Mesothelial cell of epicardium (in vitro differentiated cells): ENCODE results near the gene PTPRT. TPM values are rescaled to one million over a fixed set of nuclear protein-coding genes. Genes with fewer than 3 reads are reported as not detected.

ENCODE experiments used
- DNase-seq, 2 experiments: peaks; one replicate each; pipeline ENCODE4 v3.0.0; 2021; ENCODE audit warnings: low spot score in 2 of 2; ENCODE audit not compliant: unreplicated experiment in 2 of 2
- H3K27ac Mint-ChIP-seq: 2 replicates; pipeline ENCODE4 v1.8.0; 2021; ENCODE audit warnings: mixed read lengths
- H3K27me3 Mint-ChIP-seq: 2 replicates; pipeline ENCODE4 v1.8.0; 2021; ENCODE audit warnings: low read depth, mixed read lengths
- H3K36me3 Mint-ChIP-seq: 2 replicates; pipeline ENCODE4 v1.8.0; 2021; ENCODE audit warnings: mixed read lengths
- H3K4me1 Mint-ChIP-seq: 2 replicates; pipeline ENCODE4 v1.8.0; 2021; ENCODE audit warnings: mixed read lengths
- H3K4me3 Mint-ChIP-seq: 2 replicates; pipeline ENCODE4 v1.8.0; 2021; ENCODE audit warnings: mild to moderate bottlenecking, moderate library complexity, mixed read lengths
- H3K9me3 Mint-ChIP-seq: 2 replicates; pipeline ENCODE4 v1.8.0; 2021; ENCODE audit warnings: mixed read lengths
- CTCF ChIP-seq: fragments of 200-600 bp; sonication (generic); IDR thresholded peaks from one replicate; pipeline ENCODE4 v1.5.0; 2021; ENCODE audit warnings: antibody characterized with exemption; ENCODE audit not compliant: unreplicated experiment
- total RNA-seq: library from RNA; stranded (reverse); gene quantifications from 3 replicates; pipeline ENCODE4 v1.2.1, GENCODE V29; 2021

The PTPRT gene
- total RNA-seq, 1 donor from 2014 or later: 0.80 TPM

GRCh38 chr20:43095034-43095433 lies 94.7 kb downstream of the PTPRT start:
- TF ChIP-seq CTCF: no peak
- H3K27me3 Mint-ChIP-seq: no peaks in the 10 kb centered on the region
- H3K9me3 Mint-ChIP-seq: peaks cover 29% of the 10 kb centered on the region
- no peak for DNase-seq
- no peaks in the 10 kb centered on the region for H3K36me3 Mint-ChIP-seq
- no peak overlapping the region for H3K27ac Mint-ChIP-seq
- H3K4me3 Mint-ChIP-seq: no peak overlapping the region
- H3K4me1 Mint-ChIP-seq: peaks cover 8% of the 10 kb centered on the region

- Mint-ChIP-seq H3K4me1 (peaks cover 8% of the 10 kb centered on the region), H3K36me3 (no peaks in the 10 kb centered on the region), H3K27me3 (no peaks in the 10 kb centered on the region), H3K27ac (no peak overlapping the region), H3K9me3 (peaks cover 32% of the 10 kb centered on the region), H3K4me3 (no peak overlapping the region)
- no peak for TF ChIP-seq CTCF
- no peak for DNase-seq
Measured at GRCh38 chr20:43092386-43093088, 97.2 kb downstream of the PTPRT start.

DNA sequence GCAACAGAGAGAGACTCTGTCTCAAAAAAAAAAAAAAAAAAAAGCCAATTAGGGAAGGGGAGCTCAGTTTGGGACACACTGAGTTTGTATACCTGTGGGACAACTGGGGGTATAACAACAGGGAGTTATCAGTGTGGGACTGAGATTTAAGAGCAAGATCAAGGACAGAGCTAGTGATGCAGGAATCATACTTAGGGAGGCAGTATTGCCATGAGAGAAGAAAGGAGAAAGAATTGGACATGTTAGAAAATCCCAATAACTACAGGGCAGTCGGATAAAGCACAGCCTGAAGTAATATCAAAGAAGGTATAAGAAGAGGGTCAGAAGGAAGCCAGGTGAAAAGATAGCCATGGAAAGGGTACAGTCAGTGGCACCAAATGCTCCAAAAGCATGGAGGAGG lies 121.2 kb downstream of the PTPRT start:
- H3K9me3 Mint-ChIP-seq: peaks cover 23% of the 10 kb centered on the region
- DNase-seq: no peak
- H3K36me3 Mint-ChIP-seq: no peaks in the 10 kb centered on the region
- H3K27ac Mint-ChIP-seq: no peak overlapping the region
- no peaks in the 10 kb centered on the region for H3K4me1 Mint-ChIP-seq
- no peaks in the 10 kb centered on the region for H3K27me3 Mint-ChIP-seq
- no peak overlapping the region for H3K4me3 Mint-ChIP-seq
- TF ChIP-seq CTCF: no peak

GRCh38 chr20:43066125-43066524 lies 123.6 kb downstream of the PTPRT start:
- no peaks in the 10 kb centered on the region for H3K4me1 Mint-ChIP-seq
- peaks cover 32% of the 10 kb centered on the region for H3K9me3 Mint-ChIP-seq
- no peak overlapping the region for H3K4me3 Mint-ChIP-seq
- H3K36me3 Mint-ChIP-seq: no peaks in the 10 kb centered on the region
- DNase-seq: no peak
- no peak overlapping the region for H3K27ac Mint-ChIP-seq
- H3K27me3 Mint-ChIP-seq: no peaks in the 10 kb centered on the region
- TF ChIP-seq CTCF: no peak

- no peak for DNase-seq
- H3K27ac Mint-ChIP-seq: no peak overlapping the region
- H3K36me3 Mint-ChIP-seq: no peaks in the 10 kb centered on the region
- H3K27me3 Mint-ChIP-seq: no peaks in the 10 kb centered on the region
- H3K4me3 Mint-ChIP-seq: no peak overlapping the region
- peaks cover 37% of the 10 kb centered on the region for H3K9me3 Mint-ChIP-seq
- TF ChIP-seq CTCF: no peak
- no peaks in the 10 kb centered on the region for H3K4me1 Mint-ChIP-seq
Measured at GRCh38 chr20:43065299-43065698, 124.4 kb downstream of the PTPRT start.
